K562 (cell line): ENCODE measurements around the gene PVALEF. TPM values are rescaled to one million over a fixed set of nuclear protein-coding genes. Genes with fewer than 3 reads are reported as not detected.

Source experiments
- ESRRB ChIP-seq: fragments of 250-450 bp; sonication (Bioruptor Pico); IDR thresholded peaks from 2 replicates; pipeline ENCODE4 v1.5.0; 2020; ENCODE audit warnings: mild to moderate bottlenecking, moderate library complexity, borderline replicate concordance
- GATA2 ChIP-seq: sonication (generic); formaldehyde crosslinking; IDR thresholded peaks from 2 replicates; pipeline ENCODE4 v1.4.0; 2020; ENCODE audit warnings: mild to moderate bottlenecking, missing genetic modification reagents
- GATAD2A ChIP-seq: fragments of 450-650 bp; IDR thresholded peaks from 2 replicates; pipeline ENCODE4 v1.6.1; 2017
- HNRNPL ChIP-seq: fragments of 200-400 bp; formaldehyde crosslinking; IDR thresholded peaks from 2 replicates; pipeline ENCODE4 v1.6.1; 2017; ENCODE audit warnings: low read depth, mild to moderate bottlenecking, low read length
- HOMEZ ChIP-seq: fragments of 250-450 bp; sonication (Bioruptor Pico); IDR thresholded peaks from 2 replicates; pipeline ENCODE4 v1.4.0; 2020; ENCODE audit warnings: mild to moderate bottlenecking, moderate library complexity
- MXI1 ChIP-seq: IDR thresholded peaks from 2 replicates; pipeline ENCODE4 v1.6.1; 2011; ENCODE audit warnings: low read depth, mild to moderate bottlenecking, improper control_type of control experiment, low read length
- NFRKB ChIP-seq: fragments of 450-650 bp; IDR thresholded peaks from 2 replicates; pipeline ENCODE4 v1.6.1; 2016; ENCODE audit warnings: low read depth
- NR1H2 ChIP-seq: sonication (generic); formaldehyde crosslinking; IDR thresholded peaks from 2 replicates; pipeline ENCODE4 v1.4.0; 2020; ENCODE audit warnings: mild to moderate bottlenecking, missing genetic modification reagents
- RBM25 ChIP-seq: fragments of 200-400 bp; formaldehyde crosslinking; IDR thresholded peaks from 2 replicates; pipeline ENCODE4 v1.6.1; 2018; ENCODE audit warnings: low read length, low read depth, moderate library complexity; ENCODE audit not compliant: severe bottlenecking
- SP1 ChIP-seq: sonication (generic); formaldehyde crosslinking; IDR thresholded peaks from 2 replicates; pipeline ENCODE4 v1.8.1; 2022; ENCODE audit warnings: mild to moderate bottlenecking, missing genetic modification reagents
- TCF15 ChIP-seq: fragments of 250-450 bp; sonication (Bioruptor Pico); IDR thresholded peaks from 2 replicates; pipeline ENCODE4 v1.8.0; 2022; ENCODE audit warnings: moderate library complexity, mild to moderate bottlenecking, inconsistent platforms
- TOE1 ChIP-seq, 2 experiments: fragments of 450-650 bp in 1 of 2; sonication (generic) in 1 of 2; formaldehyde crosslinking in 1 of 2; IDR thresholded peaks; 2 replicates each; pipeline versions ENCODE4 v1.7.1 to v1.8.0; 2016 to 2022; ENCODE audit warnings: borderline replicate concordance in 2 of 2, mild to moderate bottlenecking in 2 of 2, antibody characterized with exemption in 1 of 2, inconsistent platforms in 1 of 2, low read depth in 1 of 2, missing genetic modification reagents in 1 of 2, moderate library complexity in 1 of 2
- VEZF1 ChIP-seq: fragments of 200-800 bp; sonication (Bioruptor generic); IDR thresholded peaks from 2 replicates; pipeline ENCODE4 v1.6.1; 2017; ENCODE audit warnings: missing genetic modification characterization, missing compliant biosample characterization
- YY1 ChIP-seq, 3 experiments: IDR thresholded peaks; 2 replicates each; pipeline ENCODE4 v1.6.1; 2011; ENCODE audit warnings: low read length in 2 of 3, mild to moderate bottlenecking in 2 of 3, moderate library complexity in 2 of 3, borderline replicate concordance in 1 of 3, control low read depth in 1 of 3, low read depth in 1 of 3; ENCODE audit not compliant: insufficient read depth in 3 of 3, insufficient replicate concordance in 2 of 3, control insufficient read depth in 1 of 3, insufficient read length in 1 of 3; ENCODE audit errors: extremely low read depth in 1 of 3
- ZNF3 ChIP-seq: fragments of 250-450 bp; sonication (Bioruptor Pico); IDR thresholded peaks from 2 replicates; pipeline ENCODE4 v1.5.0; 2021; ENCODE audit warnings: mild to moderate bottlenecking, moderate library complexity
- ZNF518B ChIP-seq: fragments of 250-450 bp; sonication (Bioruptor Pico); IDR thresholded peaks from 2 replicates; pipeline ENCODE4 v1.5.0; 2021; ENCODE audit warnings: mild to moderate bottlenecking, moderate library complexity
- ZNF764 ChIP-seq: fragments of 250-450 bp; sonication (Bioruptor Pico); IDR thresholded peaks from 2 replicates; pipeline ENCODE4 v1.4.0; 2020; ENCODE audit warnings: low read depth, mild to moderate bottlenecking, moderate library complexity
- polyA plus RNA-seq, 8 experiments: library from polyadenylated mRNA; depleted of rRNA in 4 of 8; stranded (reverse) in 5 of 8; unstranded in 3 of 8; fragments of >200 nt; fragmentation: Nextera tagmentation in 2 of 8; fragmentation: Illumina TruSeq in 1 of 8; extraction: Ambion mirVana in 2 of 8; extraction: Trizol in 1 of 8; gene quantifications; 2 replicates each; pipeline versions ENCODE4 v1.2.1 to v1.2.3, GENCODE V29; 2011 to 2014; ENCODE audit warnings: inconsistent platforms in 1 of 8, missing spikeins in 1 of 8
- total RNA-seq, 7 experiments: library from RNA; depleted of rRNA in 6 of 7; stranded (reverse); fragments of >200 nt in 6 of 7; fragmentation: Illumina TruSeq in 2 of 7; extraction: Trizol in 2 of 7; gene quantifications; 2 replicates each; pipeline versions ENCODE4 v1.2.1 to v1.2.3, GENCODE V29; 2011 to 2021; ENCODE audit warnings: low replicate concordance in 1 of 7

Gene PVALEF
- total and polyA plus RNA-seq, 9 of the 15 experiments (the other 6 are each of a cell fraction or from before 2014, with no cell fraction given), result not detected

GRCh38 chr17:81119223-81120148 lies 45.8 kb upstream of the PVALEF start (continued):
- no peak for TF ChIP-seq MXI1
- TF ChIP-seq TCF15 (CRISPR knock-in tag), result no peak
- no peak for TF ChIP-seq GATA2 (CRISPR knock-in tag)
- no peak for TF ChIP-seq NFRKB
- no peak for TF ChIP-seq HOMEZ
- no peak for TF ChIP-seq ZNF3 (CRISPR knock-in tag)
- no peak for TF ChIP-seq NR1H2 (CRISPR knock-in tag)
- TF ChIP-seq TOE1 (IDR thresholded peaks at IDR 0.05; ENCODE audit: borderline replicate concordance), result no peak
- TF ChIP-seq TOE1 (CRISPR knock-in tag; IDR thresholded peaks at IDR 0.05; ENCODE audit: borderline replicate concordance, low read depth), result no peak
- TF ChIP-seq GATAD2A, result no peak
- TF ChIP-seq YY1 (IDR thresholded peaks at IDR 0.05; ENCODE audit: borderline replicate concordance in 1 of 3, control insufficient read depth in 1 of 3, extremely low read depth in 1 of 3, insufficient read depth in 3 of 3, insufficient read length in 1 of 3, insufficient replicate concordance in 2 of 3, low read depth in 1 of 3, low read length in 2 of 3), result peak in 2 of 3 experiments; percentile 71 to 73
- TF ChIP-seq SP1 (CRISPR knock-in tag), result peak; percentile 100
- TF ChIP-seq HNRNPL, result peak; percentile 68; the same call in 1 of the 2 replicates
- no peak for TF ChIP-seq ESRRB
- TF ChIP-seq ZNF764, result 0 out of 2 replicates have a peak, but pooled peaks have one; percentile 51
- TF ChIP-seq RBM25, result no peak
- peak; percentile 86 for TF ChIP-seq VEZF1 (CRISPR knock-in tag)
- TF ChIP-seq ZNF518B (CRISPR knock-in tag), result no peak
